SU-DHL-6 (cell line): ENCODE data around the gene PDGFA.

Experiments
- EZH2phosphoT487 ChIP-seq: fragments of 200-600 bp; sonication (generic), shearing (Covaris generic); conservative IDR thresholded peaks from 2 replicates; pipeline ENCODE4 v1.6.1; 2018; ENCODE audit warnings: mild to moderate bottlenecking, antibody characterized with exemption, low read length, moderate library complexity, mixed read lengths
- TF ChIP-seq, protein P1 (sequence below): fragments of 200-600 bp; sonication (generic); IDR thresholded peaks from one replicate; pipeline ENCODE4 v1.5.1; 2017; ENCODE audit warnings: antibody characterized with exemption, mild to moderate bottlenecking, low read length, moderate library complexity; ENCODE audit not compliant: insufficient read depth, poor library complexity, severe bottlenecking

DNA sequence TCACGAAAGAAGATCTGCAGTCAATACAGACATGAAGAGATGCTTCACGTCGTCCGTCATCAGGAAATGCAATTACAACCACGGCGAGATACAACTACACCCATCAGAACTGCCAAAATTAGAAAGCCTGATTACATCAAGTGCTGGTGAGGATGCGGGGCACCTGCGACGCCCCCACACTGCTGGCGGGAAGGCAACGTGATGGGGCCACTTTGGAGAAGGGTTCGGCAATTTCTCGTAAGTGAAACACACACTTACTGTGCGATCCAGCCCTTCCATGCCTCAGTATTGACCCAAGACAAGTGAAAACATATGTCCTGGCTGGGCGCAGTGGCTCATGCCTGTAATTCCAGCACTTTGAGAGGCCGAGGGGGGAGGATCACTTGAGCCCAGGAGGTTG, 25.8 kb upstream of the PDGFA start:
- no peak for TF ChIP-seq EZH2phosphoT487
- TF ChIP-seq, protein P1, sequence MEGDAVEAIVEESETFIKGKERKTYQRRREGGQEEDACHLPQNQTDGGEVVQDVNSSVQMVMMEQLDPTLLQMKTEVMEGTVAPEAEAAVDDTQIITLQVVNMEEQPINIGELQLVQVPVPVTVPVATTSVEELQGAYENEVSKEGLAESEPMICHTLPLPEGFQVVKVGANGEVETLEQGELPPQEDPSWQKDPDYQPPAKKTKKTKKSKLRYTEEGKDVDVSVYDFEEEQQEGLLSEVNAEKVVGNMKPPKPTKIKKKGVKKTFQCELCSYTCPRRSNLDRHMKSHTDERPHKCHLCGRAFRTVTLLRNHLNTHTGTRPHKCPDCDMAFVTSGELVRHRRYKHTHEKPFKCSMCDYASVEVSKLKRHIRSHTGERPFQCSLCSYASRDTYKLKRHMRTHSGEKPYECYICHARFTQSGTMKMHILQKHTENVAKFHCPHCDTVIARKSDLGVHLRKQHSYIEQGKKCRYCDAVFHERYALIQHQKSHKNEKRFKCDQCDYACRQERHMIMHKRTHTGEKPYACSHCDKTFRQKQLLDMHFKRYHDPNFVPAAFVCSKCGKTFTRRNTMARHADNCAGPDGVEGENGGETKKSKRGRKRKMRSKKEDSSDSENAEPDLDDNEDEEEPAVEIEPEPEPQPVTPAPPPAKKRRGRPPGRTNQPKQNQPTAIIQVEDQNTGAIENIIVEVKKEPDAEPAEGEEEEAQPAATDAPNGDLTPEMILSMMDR: no peak
